GM12872 (cell line): ENCODE data around the gene GATA3.

Source experiments
- CTCF ChIP-seq: IDR thresholded peaks from 3 replicates; pipeline ENCODE4 v1.5.1; 2011; ENCODE audit warnings: low read depth, mild to moderate bottlenecking, low read length, moderate library complexity; ENCODE audit not compliant: insufficient read depth

Gene GATA3

GRCh38 chr10:8023321-8023720, 31.2 kb upstream of the GATA3 start:
- TF ChIP-seq CTCF, result no peak

DNA sequence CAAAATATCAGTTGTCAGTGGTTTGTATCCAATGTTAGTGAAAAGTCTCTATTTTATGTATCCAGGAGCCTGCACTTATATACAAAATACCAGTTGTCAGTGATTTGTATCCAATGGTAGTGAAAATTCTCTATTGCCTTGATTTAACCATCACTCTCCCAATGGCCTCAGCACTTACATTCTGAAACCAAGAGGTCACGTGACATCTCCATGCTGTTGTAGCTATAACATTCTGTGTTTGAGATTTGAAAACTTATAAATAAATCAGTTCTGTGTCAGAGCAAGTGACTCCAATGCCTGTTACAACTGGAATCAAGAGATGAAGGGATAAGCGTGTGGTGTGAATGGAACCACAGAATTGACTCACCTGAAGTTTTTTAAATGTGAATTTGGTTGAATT, 30.6 kb upstream of the GATA3 start:
- TF ChIP-seq CTCF, result no peak

DNA sequence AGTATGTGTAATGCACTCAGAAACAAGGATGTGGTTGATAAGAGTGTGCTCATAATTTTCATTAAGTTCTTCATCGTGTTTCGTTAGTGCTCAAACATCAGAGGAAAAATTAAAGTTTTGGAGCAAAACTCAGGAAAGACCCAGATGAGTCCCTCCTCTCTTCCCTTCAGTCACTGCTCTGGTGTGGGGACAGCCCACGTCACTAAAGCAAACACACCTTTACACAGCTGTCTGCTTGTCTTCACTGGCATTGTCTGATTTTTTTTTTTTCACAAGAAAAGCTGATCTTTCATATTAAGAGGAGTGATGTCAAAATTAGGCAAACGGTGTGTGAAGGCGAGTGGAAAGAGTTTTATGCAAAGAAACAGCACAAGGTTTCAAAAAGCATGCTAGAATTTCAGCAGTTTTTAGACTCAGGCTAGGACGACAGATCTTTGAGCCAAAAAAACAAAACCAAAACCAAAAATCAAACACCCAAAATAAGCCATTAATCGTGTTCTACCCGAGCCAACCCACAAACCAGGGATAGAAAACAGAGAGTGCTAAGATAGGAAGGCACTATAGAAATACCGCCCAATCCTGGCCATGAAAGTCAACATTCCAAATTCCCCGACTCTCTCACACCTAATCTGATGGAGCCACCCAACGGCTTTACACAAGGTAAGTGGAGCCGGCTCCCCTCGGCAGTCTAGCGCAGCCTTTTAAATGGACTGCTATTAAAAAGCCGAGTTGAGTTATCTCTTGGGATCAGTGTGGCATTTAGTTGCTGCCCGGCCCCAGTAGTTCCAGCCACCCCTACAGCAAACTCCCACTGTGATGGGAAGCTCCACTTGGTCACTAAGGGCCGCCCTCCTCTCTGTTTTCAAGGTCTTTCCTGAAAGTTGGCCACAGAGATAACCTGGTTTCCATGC, 27.9 kb upstream of the GATA3 start:
- TF ChIP-seq CTCF, result no peak

- no peak for TF ChIP-seq CTCF
Measured at GRCh38 chr10:8032558-8032957, 21.9 kb upstream of the GATA3 start.

GRCh38 chr10:8033812-8034465, 20.5 kb upstream of the GATA3 start:
- no peak for TF ChIP-seq CTCF

GRCh38 chr10:8034466-8035005, 20.0 kb upstream of the GATA3 start:
- TF ChIP-seq CTCF, result no peak

DNA sequence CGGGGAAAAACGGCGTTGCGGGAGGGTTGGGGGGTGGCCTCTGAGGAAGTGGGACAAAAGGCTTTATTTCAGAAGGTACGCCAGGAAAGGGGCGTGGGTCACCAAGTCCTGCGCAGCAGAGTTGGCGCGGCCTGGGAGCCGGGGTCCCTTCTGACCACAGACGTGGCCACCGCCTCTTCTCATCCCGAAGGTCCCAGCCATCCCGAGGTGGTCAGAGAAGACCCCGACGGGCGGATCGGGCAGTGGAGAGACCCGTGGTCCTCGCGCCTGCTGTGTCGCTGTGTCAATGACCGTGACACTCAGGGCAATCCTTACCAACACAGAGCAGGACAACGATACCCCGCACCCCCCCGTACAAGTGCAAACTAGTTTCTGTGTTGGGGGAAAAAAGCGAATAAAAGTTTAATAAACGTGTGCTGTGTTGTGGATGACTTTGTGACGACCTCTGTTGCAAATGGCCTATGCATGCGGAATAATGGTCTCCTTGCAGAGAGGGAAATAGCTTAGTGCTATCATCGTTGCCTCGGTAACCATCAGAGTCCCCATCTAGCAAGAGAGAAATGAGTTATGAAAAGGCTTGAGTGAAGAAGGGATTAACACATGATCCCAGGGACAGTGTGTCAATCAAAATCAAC, 19.4 kb upstream of the GATA3 start:
- no peak for TF ChIP-seq CTCF
